Hematopoietic multipotent progenitor cell treated with erythropoietin and hydrocortisone succinate and interleukin-3 and kit ligand, for 4 days (in vitro differentiated cells): ENCODE measurements around the gene PARP3.

Experiments
- DNase-seq: peaks from one replicate; pipeline ENCODE4 v3.0.0-alpha.2; 2015

PARP3 gene

GRCh38 chr3:51934139-51934850 lies 7.9 kb upstream of the PARP3 start:
- DNase-seq, result no peak

GRCh38 chr3:51934991-51935885 lies 6.9 kb upstream of the PARP3 start:
- no peak for DNase-seq

GRCh38 chr3:51935886-51936755 lies 6.0 kb upstream of the PARP3 start:
- no peak for DNase-seq

- DNase-seq, result no peak
These were observed 5.1 kb upstream of the PARP3 start for GRCh38 chr3:51937014-51937413.

GRCh38 chr3:51937611-51938450 lies 4.3 kb upstream of the PARP3 start:
- no peak for DNase-seq

GRCh38 chr3:51938780-51939425 lies 3.3 kb upstream of the PARP3 start:
- no peak for DNase-seq

GRCh38 chr3:51940648-51941462 lies 1.3 kb upstream of the PARP3 start:
- no peak for DNase-seq

GRCh38 chr3:51941463-51941797 lies 733 bp upstream of the PARP3 start:
- DNase-seq, result no peak

- DNase-seq, result peak; percentile 71
These were observed 664 bp downstream of the PARP3 start for GRCh38 chr3:51942603-51943450.

- no peak for DNase-seq
These were observed 1.6 kb downstream of the PARP3 start for GRCh38 chr3:51943451-51944391.

- DNase-seq, result no peak
These were observed 2.4 kb downstream of the PARP3 start for GRCh38 chr3:51944451-51945021.

- DNase-seq, result no peak
These were observed 3.1 kb downstream of the PARP3 start for GRCh38 chr3:51945031-51945840.

- DNase-seq, result no peak
These were observed 4.0 kb downstream of the PARP3 start for GRCh38 chr3:51945926-51946705.

GRCh38 chr3:51946796-51947195 lies 4.6 kb downstream of the PARP3 start:
- DNase-seq, result no peak

GRCh38 chr3:51947215-51947900 lies 5.2 kb downstream of the PARP3 start:
- no peak for DNase-seq

GRCh38 chr3:51948016-51948580 lies 5.9 kb downstream of the PARP3 start:
- DNase-seq, result no peak
